CD14-positive monocyte (primary cell): ENCODE data around the gene ERMAP. TPM values are rescaled to one million over a fixed set of nuclear protein-coding genes. Genes with fewer than 3 reads are reported as not detected.

Experiments used
- DNase-seq, 3 donors: peaks; one replicate each; pipeline ENCODE4 v3.0.0-alpha.2; 2011 to 2022
- H2AFZ ChIP-seq: 2 replicates; pipeline ENCODE4 v1.6.0; 2012; ENCODE audit warnings: mild to moderate bottlenecking, low read depth, low read length, inconsistent platforms; ENCODE audit not compliant: insufficient read depth, poor library complexity, severe bottlenecking
- H3K27ac ChIP-seq, 2 donors: 1 replicate in 1 of 2; 2 replicates in 1 of 2; pipeline ENCODE4 v1.5.1; 2012 to 2013; ENCODE audit warnings: low read length in 2 of 2, control low read depth in 1 of 2, inconsistent platforms in 1 of 2, low read depth in 1 of 2, mild to moderate bottlenecking in 1 of 2
- H3K27me3 ChIP-seq, 2 donors: one replicate each; pipeline versions ENCODE4 v1.6.0 to v1.6.1; 2011 to 2013; ENCODE audit warnings: low read length in 2 of 2; ENCODE audit not compliant: control insufficient read depth in 2 of 2, insufficient read depth in 2 of 2
- H3K36me3 ChIP-seq, 2 donors: replicated peaks in 1 of 2; 1 replicate in 1 of 2; 2 replicates in 1 of 2; pipeline versions ENCODE4 v1.5.1 to v1.6.1; 2012 to 2013; ENCODE audit warnings: low read length in 2 of 2, control low read depth in 1 of 2, inconsistent platforms in 1 of 2, mild to moderate bottlenecking in 1 of 2; ENCODE audit not compliant: insufficient read depth in 2 of 2, control insufficient read depth in 1 of 2
- H3K4me1 ChIP-seq, 2 donors: 1 replicate in 1 of 2; 2 replicates in 1 of 2; pipeline versions ENCODE4 v1.5.1 to v1.6.1; 2012 to 2013; ENCODE audit warnings: low read length in 2 of 2, control low read depth in 1 of 2, inconsistent platforms in 1 of 2, mild to moderate bottlenecking in 1 of 2, moderate library complexity in 1 of 2; ENCODE audit not compliant: insufficient read depth in 2 of 2, control insufficient read depth in 1 of 2
- H3K4me2 ChIP-seq: replicated peaks from 2 replicates; pipeline ENCODE3; 2012; ENCODE audit warnings: low read length, moderate library complexity, mild to moderate bottlenecking; ENCODE audit not compliant: poor library complexity, severe bottlenecking; ENCODE audit errors: extremely low read depth
- H3K4me3 ChIP-seq, 3 experiments: fragments of 200-600 bp in 1 of 3; sonication (generic) in 1 of 3; replicated peaks in 1 of 3; 1 replicate in 2 of 3; 2 replicates in 1 of 3; pipeline ENCODE4 v1.5.1; 2011 to 2013; ENCODE audit warnings: low read length in 3 of 3, mild to moderate bottlenecking in 3 of 3, control low read depth in 2 of 3, low read depth in 2 of 3, inconsistent platforms in 1 of 3, moderate library complexity in 1 of 3
- H3K79me2 ChIP-seq: 2 replicates; pipeline ENCODE4 v1.6.0; 2012; ENCODE audit warnings: mild to moderate bottlenecking, control low read depth, inconsistent platforms, low read length, moderate library complexity; ENCODE audit not compliant: insufficient read depth
- H3K9ac ChIP-seq: 2 replicates; pipeline ENCODE4 v1.6.0; 2017; ENCODE audit warnings: low read length, mild to moderate bottlenecking; ENCODE audit not compliant: insufficient read depth, poor library complexity, severe bottlenecking
- H3K9me3 ChIP-seq, 2 donors: replicated peaks in 1 of 2; 1 replicate in 1 of 2; 2 replicates in 1 of 2; pipeline versions ENCODE4 v1.5.1 to v1.6.1; 2012 to 2013; ENCODE audit warnings: low read length in 2 of 2, control low read depth in 1 of 2; ENCODE audit not compliant: control insufficient read depth in 1 of 2, insufficient read depth in 1 of 2
- H4K20me1 ChIP-seq: 2 replicates; pipeline ENCODE4 v1.6.0; 2012; ENCODE audit warnings: mild to moderate bottlenecking, low read length, control low read depth, moderate library complexity; ENCODE audit not compliant: insufficient read depth
- H3K27ac Mint-ChIP-seq, 7 donors: one replicate each; pipeline ENCODE4 v1.8.0; 2020; ENCODE audit warnings: mild to moderate bottlenecking in 7 of 7, mixed read lengths in 7 of 7, moderate library complexity in 6 of 7, inconsistent platforms in 2 of 7
- H3K27me3 Mint-ChIP-seq, 3 donors: one replicate each; pipeline ENCODE4 v1.8.0; 2021 to 2022; ENCODE audit warnings: low read depth in 3 of 3, mild to moderate bottlenecking in 3 of 3, mixed read lengths in 3 of 3, moderate library complexity in 3 of 3, inconsistent platforms in 1 of 3
- H3K36me3 Mint-ChIP-seq, 2 donors: one replicate each; pipeline ENCODE4 v1.8.0; 2020; ENCODE audit warnings: mixed read lengths in 2 of 2, inconsistent platforms in 1 of 2, mild to moderate bottlenecking in 1 of 2
- H3K4me1 Mint-ChIP-seq: one replicate; pipeline ENCODE4 v1.8.0; 2020; ENCODE audit warnings: mild to moderate bottlenecking, mixed read lengths
- H3K4me3 Mint-ChIP-seq, 2 donors: one replicate each; pipeline ENCODE4 v1.8.0; 2020; ENCODE audit warnings: mild to moderate bottlenecking in 2 of 2, mixed read lengths in 2 of 2, moderate library complexity in 1 of 2
- H3K9me3 Mint-ChIP-seq, 7 donors: one replicate each; pipeline ENCODE4 v1.8.0; 2020 to 2022; ENCODE audit warnings: mixed read lengths in 7 of 7, mild to moderate bottlenecking in 6 of 7, moderate library complexity in 6 of 7, inconsistent platforms in 2 of 7
- CTCF ChIP-seq: fragments of 200-600 bp; IDR thresholded peaks from one replicate; pipeline ENCODE4 v1.8.0; 2022; ENCODE audit warnings: antibody characterized with exemption, mild to moderate bottlenecking
- WGBS: methylation state at CpG from one replicate; pipeline ENCODE4 v1.1.5; 2013; ENCODE audit warnings: missing lambda C conversion rate; ENCODE audit not compliant: insufficient coverage; 5-methylcytosine and 5-hydroxymethylcytosine counted together
- intact Hi-C, 2 donors: fragments of 100-400 bp; cut with micrococcal nuclease; formaldehyde crosslinking; loops; one replicate each; pipeline versions ENCODE4 v1.15.0 to v1.15.1; 2023
- polyA plus RNA-seq, 3 donors: library from polyadenylated mRNA; depleted of rRNA in 1 of 3; unstranded in 2 of 3; stranded (reverse) in 1 of 3; fragments of 300-500 nt in 2 of 3; fragments of >200 nt in 1 of 3; fragmentation: Illumina TruSeq in 2 of 3; gene quantifications; 1 replicate in 2 of 3; 2 replicates in 1 of 3; pipeline ENCODE4 v1.2.3, GENCODE V29; 2012 to 2021

ERMAP gene
- polyA plus RNA-seq, 3 donors = 6.0 to 22.7 (median 8.4) TPM

- no peak overlapping the region for H3K4me3 ChIP-seq
- no peak overlapping the region for H3K9ac ChIP-seq
- H3K27me3 ChIP-seq = no peaks in the 10 kb centered on the region
- no peak for DNase-seq
- Mint-ChIP-seq H3K4me3 (no peak overlapping the region), H3K36me3 (no peaks in the 10 kb centered on the region), H3K27me3 (peaks cover 0 to 6% (median 5%) of the 10 kb centered on the region in 3 donors), H3K4me1 (no peaks in the 10 kb centered on the region), H3K9me3 (peaks cover 0 to 10% (median 3%) of the 10 kb centered on the region in 7 donors), H3K27ac (no peak overlapping the region)
- no peak overlapping the region for H3K27ac ChIP-seq
- H3K4me2 ChIP-seq = no peak overlapping the region
- no peak overlapping the region for H2AFZ ChIP-seq
- intact Hi-C loops = no loop called here
- no peaks in the 10 kb centered on the region for H3K79me2 ChIP-seq
- 93% methylated on average over 26 of the region's 31 CpGs for WGBS
- no peaks in the 10 kb centered on the region for H3K36me3 ChIP-seq
- no peaks in the 10 kb centered on the region for H3K4me1 ChIP-seq
- no peaks in the 10 kb centered on the region for H4K20me1 ChIP-seq
- no peak for TF ChIP-seq CTCF
- H3K9me3 ChIP-seq = no peaks in the 10 kb centered on the region
Measured at GRCh38 chr1:42888013-42888633, 71.2 kb downstream of the ERMAP start.

GRCh38 chr1:42889264-42889663 is 72.3 kb downstream of the ERMAP start:
- DNase-seq = no peak
- H3K9me3 Mint-ChIP-seq = peaks cover 0 to 11% (median 3%) of the 10 kb centered on the region in 7 donors
- Histone ChIP-seq H3K4me1 (no peaks in the 10 kb centered on the region), H3K27ac (no peak overlapping the region), H3K9ac (no peak overlapping the region), H3K36me3 (no peaks in the 10 kb centered on the region), H3K4me2 (no peak overlapping the region), H3K4me3 (no peak overlapping the region), H3K27me3 (no peaks in the 10 kb centered on the region), H2AFZ (no peak overlapping the region), H3K79me2 (no peaks in the 10 kb centered on the region), H3K9me3 (no peaks in the 10 kb centered on the region), H4K20me1 (no peaks in the 10 kb centered on the region)
- WGBS = 83% methylated on average over 2 of the region's 4 CpGs
- H3K4me1 Mint-ChIP-seq = no peaks in the 10 kb centered on the region
- no peaks in the 10 kb centered on the region for H3K36me3 Mint-ChIP-seq
- H3K27me3 Mint-ChIP-seq = peaks cover 0 to 3% (median 0%) of the 10 kb centered on the region in 3 donors
- no peak overlapping the region for H3K27ac Mint-ChIP-seq
- intact Hi-C loops = no loop called here
- no peak for TF ChIP-seq CTCF
- H3K4me3 Mint-ChIP-seq = no peak overlapping the region
